ENCODE data around the gene PLEKHJ1. TPM values are rescaled to one million over a fixed set of nuclear protein-coding genes. Genes with fewer than 3 reads are reported as not detected.
A peak's percentile ranks its signal among the peaks of the same experiment; 100 is the strongest.

Gene PLEKHJ1
- total and polyA plus RNA-seq, 4 donors = 22.2 to 44.5 (median 37.0) TPM

- WGBS = 73% methylated on average over 45 of the region's 45 CpGs
- no peak overlapping the region for H3K9ac ChIP-seq (ENCODE audit: low read depth in 1 of 2, low read length in 2 of 2)
- no peak for DNase-seq (ENCODE audit: low spot score)
- no peaks in the 10 kb centered on the region for H3K9me3 ChIP-seq (ENCODE audit: control insufficient read depth in 4 of 4, low read length in 3 of 4)
- H3K27ac ChIP-seq (ENCODE audit: low read depth in 1 of 2, low read length in 2 of 2) = peak overlapping the region; percentile 44 to 82
- H3K27me3 ChIP-seq (ENCODE audit: control insufficient read depth in 4 of 4, insufficient read depth in 4 of 4, low read length in 3 of 4) = no peaks in the 10 kb centered on the region
- H3K4me3 ChIP-seq (ENCODE audit: low read depth in 1 of 3, low read length in 3 of 3) = no peak overlapping the region
- TF ChIP-seq EGR1 (IDR thresholded peaks at IDR 0.05; ENCODE audit: low read depth in 2 of 2) (no peak), HNF4A (conservative IDR thresholded peaks at IDR 0.05) (peak; percentile 72 to 93), SP1 (IDR thresholded peaks at IDR 0.05) (peak; percentile 46), JUND (IDR thresholded peaks at IDR 0.05) (no peak), NR2F2 (IDR thresholded peaks at IDR 0.05) (no peak), TAF1 (conservative IDR thresholded peaks at IDR 0.05) (no peak), RXRA (IDR thresholded peaks at IDR 0.05) (peak; percentile 64 to 85), FOXA2 (IDR thresholded peaks at IDR 0.05) (no peak)
- peaks cover 0 to 26% (median 13%) of the 10 kb centered on the region in 4 donors for H3K36me3 ChIP-seq (ENCODE audit: control insufficient read depth in 4 of 4, insufficient read depth in 3 of 4, low read depth in 1 of 4, low read length in 3 of 4)
- peaks cover 7 to 36% (median 16%) of the 10 kb centered on the region in 4 donors for H3K4me1 ChIP-seq (ENCODE audit: control insufficient read depth in 4 of 4, insufficient read depth in 4 of 4, low read length in 3 of 4)
Measured at GRCh38 chr19:2229103-2230032, 6.8 kb downstream of the PLEKHJ1 start.

DNA sequence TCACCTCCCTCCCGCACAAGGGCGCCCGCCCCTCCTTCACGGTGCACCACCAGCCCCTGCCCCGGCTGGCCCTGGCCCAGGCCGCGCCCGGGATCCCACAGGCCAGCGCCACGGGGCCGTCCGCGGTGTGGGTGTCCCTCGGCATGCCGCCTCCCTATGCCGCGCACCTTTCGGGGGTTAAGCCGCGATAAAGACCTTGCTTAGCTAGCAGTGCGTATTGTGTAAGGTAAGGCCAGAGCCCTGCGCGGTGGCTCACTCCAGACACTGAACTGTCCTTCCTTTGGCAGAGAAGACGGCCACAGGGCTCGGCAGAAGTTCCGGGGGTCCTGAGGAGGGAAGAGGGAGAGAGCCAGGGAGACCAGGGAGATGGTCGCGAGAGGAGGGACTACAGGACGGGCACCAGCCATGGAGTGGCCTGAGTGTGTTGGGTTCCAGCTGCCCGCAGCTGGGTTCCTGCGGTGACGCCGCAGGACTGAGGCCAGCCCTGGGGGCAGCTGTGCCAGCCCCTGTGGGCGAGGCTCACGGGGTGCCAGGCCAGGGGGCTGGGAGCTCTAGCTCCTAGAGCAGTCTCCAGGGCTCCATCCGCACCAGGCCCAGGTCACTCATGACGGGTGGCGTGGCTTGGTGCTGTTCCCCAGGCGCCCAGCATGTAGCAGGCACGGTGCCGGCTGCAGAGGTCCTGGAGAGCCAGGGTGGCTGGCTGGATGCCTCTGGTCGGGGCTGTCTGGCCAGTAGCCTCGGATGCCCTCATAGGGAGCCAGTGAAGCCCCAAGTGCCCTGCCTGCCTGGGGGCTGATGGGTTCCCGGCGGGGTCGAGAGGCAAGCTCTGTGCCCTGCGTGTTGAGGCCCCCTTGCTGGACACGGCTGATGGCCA lies 7.7 kb downstream of the PLEKHJ1 start:
- TF ChIP-seq, protein P1, sequence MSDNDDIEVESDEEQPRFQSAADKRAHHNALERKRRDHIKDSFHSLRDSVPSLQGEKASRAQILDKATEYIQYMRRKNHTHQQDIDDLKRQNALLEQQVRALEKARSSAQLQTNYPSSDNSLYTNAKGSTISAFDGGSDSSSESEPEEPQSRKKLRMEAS (IDR thresholded peaks at IDR 0.05) = no peak
- TF ChIP-seq SP1 (IDR thresholded peaks at IDR 0.05) (no peak), HNF4A (conservative IDR thresholded peaks at IDR 0.05) (no peak), RXRA (IDR thresholded peaks at IDR 0.05) (no peak), TAF1 (conservative IDR thresholded peaks at IDR 0.05) (no peak), JUND (IDR thresholded peaks at IDR 0.05) (no peak), NR2F2 (IDR thresholded peaks at IDR 0.05) (no peak), EGR1 (IDR thresholded peaks at IDR 0.05; ENCODE audit: low read depth in 2 of 2) (no peak), GABPA (IDR thresholded peaks at IDR 0.05 in 1 of 2, conservative IDR thresholded peaks at IDR 0.05 in 1 of 2) (no peak), FOXA1 (IDR thresholded peaks at IDR 0.05) (no peak), RAD21 (IDR thresholded peaks at IDR 0.05) (no peak), FOXA2 (IDR thresholded peaks at IDR 0.05) (no peak), HNF4G (IDR thresholded peaks at IDR 0.05) (no peak), YY1 (IDR thresholded peaks at IDR 0.05) (no peak)
- TF ChIP-seq, protein P2, sequence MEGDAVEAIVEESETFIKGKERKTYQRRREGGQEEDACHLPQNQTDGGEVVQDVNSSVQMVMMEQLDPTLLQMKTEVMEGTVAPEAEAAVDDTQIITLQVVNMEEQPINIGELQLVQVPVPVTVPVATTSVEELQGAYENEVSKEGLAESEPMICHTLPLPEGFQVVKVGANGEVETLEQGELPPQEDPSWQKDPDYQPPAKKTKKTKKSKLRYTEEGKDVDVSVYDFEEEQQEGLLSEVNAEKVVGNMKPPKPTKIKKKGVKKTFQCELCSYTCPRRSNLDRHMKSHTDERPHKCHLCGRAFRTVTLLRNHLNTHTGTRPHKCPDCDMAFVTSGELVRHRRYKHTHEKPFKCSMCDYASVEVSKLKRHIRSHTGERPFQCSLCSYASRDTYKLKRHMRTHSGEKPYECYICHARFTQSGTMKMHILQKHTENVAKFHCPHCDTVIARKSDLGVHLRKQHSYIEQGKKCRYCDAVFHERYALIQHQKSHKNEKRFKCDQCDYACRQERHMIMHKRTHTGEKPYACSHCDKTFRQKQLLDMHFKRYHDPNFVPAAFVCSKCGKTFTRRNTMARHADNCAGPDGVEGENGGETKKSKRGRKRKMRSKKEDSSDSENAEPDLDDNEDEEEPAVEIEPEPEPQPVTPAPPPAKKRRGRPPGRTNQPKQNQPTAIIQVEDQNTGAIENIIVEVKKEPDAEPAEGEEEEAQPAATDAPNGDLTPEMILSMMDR (IDR thresholded peaks at IDR 0.05; ENCODE audit: low read depth, low read length, missing input control) = no peak
- TF ChIP-seq, protein P3, sequence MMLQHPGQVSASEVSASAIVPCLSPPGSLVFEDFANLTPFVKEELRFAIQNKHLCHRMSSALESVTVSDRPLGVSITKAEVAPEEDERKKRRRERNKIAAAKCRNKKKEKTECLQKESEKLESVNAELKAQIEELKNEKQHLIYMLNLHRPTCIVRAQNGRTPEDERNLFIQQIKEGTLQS (IDR thresholded peaks at IDR 0.05) = no peak
- TF ChIP-seq, protein P4, sequence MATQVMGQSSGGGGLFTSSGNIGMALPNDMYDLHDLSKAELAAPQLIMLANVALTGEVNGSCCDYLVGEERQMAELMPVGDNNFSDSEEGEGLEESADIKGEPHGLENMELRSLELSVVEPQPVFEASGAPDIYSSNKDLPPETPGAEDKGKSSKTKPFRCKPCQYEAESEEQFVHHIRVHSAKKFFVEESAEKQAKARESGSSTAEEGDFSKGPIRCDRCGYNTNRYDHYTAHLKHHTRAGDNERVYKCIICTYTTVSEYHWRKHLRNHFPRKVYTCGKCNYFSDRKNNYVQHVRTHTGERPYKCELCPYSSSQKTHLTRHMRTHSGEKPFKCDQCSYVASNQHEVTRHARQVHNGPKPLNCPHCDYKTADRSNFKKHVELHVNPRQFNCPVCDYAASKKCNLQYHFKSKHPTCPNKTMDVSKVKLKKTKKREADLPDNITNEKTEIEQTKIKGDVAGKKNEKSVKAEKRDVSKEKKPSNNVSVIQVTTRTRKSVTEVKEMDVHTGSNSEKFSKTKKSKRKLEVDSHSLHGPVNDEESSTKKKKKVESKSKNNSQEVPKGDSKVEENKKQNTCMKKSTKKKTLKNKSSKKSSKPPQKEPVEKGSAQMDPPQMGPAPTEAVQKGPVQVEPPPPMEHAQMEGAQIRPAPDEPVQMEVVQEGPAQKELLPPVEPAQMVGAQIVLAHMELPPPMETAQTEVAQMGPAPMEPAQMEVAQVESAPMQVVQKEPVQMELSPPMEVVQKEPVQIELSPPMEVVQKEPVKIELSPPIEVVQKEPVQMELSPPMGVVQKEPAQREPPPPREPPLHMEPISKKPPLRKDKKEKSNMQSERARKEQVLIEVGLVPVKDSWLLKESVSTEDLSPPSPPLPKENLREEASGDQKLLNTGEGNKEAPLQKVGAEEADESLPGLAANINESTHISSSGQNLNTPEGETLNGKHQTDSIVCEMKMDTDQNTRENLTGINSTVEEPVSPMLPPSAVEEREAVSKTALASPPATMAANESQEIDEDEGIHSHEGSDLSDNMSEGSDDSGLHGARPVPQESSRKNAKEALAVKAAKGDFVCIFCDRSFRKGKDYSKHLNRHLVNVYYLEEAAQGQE (IDR thresholded peaks at IDR 0.05) = no peak
- TF ChIP-seq, protein P5, sequence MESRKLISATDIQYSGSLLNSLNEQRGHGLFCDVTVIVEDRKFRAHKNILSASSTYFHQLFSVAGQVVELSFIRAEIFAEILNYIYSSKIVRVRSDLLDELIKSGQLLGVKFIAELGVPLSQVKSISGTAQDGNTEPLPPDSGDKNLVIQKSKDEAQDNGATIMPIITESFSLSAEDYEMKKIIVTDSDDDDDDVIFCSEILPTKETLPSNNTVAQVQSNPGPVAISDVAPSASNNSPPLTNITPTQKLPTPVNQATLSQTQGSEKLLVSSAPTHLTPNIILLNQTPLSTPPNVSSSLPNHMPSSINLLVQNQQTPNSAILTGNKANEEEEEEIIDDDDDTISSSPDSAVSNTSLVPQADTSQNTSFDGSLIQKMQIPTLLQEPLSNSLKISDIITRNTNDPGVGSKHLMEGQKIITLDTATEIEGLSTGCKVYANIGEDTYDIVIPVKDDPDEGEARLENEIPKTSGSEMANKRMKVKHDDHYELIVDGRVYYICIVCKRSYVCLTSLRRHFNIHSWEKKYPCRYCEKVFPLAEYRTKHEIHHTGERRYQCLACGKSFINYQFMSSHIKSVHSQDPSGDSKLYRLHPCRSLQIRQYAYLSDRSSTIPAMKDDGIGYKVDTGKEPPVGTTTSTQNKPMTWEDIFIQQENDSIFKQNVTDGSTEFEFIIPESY (IDR thresholded peaks at IDR 0.05) = no peak
- Histone ChIP-seq H3K9me3 (ENCODE audit: control insufficient read depth in 4 of 4, low read length in 3 of 4) (no peaks in the 10 kb centered on the region), H3K36me3 (ENCODE audit: control insufficient read depth in 4 of 4, insufficient read depth in 3 of 4, low read depth in 1 of 4, low read length in 3 of 4) (peaks cover 0 to 32% (median 13%) of the 10 kb centered on the region in 4 donors), H3K4me1 (ENCODE audit: control insufficient read depth in 4 of 4, insufficient read depth in 4 of 4, low read length in 3 of 4) (peaks cover 7 to 30% (median 14%) of the 10 kb centered on the region in 4 donors), H3K4me3 (ENCODE audit: low read depth in 1 of 3, low read length in 3 of 3) (no peak overlapping the region), H3K27me3 (ENCODE audit: control insufficient read depth in 4 of 4, insufficient read depth in 4 of 4, low read length in 3 of 4) (no peaks in the 10 kb centered on the region), H3K27ac (ENCODE audit: low read depth in 1 of 2, low read length in 2 of 2) (peak overlapping the region; percentile 44 to 82), H3K9ac (ENCODE audit: low read depth in 1 of 2, low read length in 2 of 2) (no peak overlapping the region)
- WGBS = 72% methylated on average over 48 of the region's 48 CpGs
- DNase-seq (ENCODE audit: low spot score) = no peak
